Type B pancreatic cell (in vitro differentiated cells): Measurements from ENCODE around the gene HYDIN. TPM values are rescaled to one million over a fixed set of nuclear protein-coding genes. Genes with fewer than 3 reads are reported as not detected.

Source experiments
- DNase-seq: peaks from one replicate; pipeline ENCODE4 v3.0.0; 2021; ENCODE audit warnings: mixed read lengths; ENCODE audit not compliant: unreplicated experiment; ENCODE audit errors: extremely low spot score
- H3K27ac Mint-ChIP-seq: 2 replicates; pipeline ENCODE4 v1.8.0; 2021; ENCODE audit warnings: mild to moderate bottlenecking, mixed read lengths
- H3K27me3 Mint-ChIP-seq: 2 replicates; pipeline ENCODE4 v1.8.0; 2021; ENCODE audit warnings: mixed read lengths
- H3K36me3 Mint-ChIP-seq: 2 replicates; pipeline ENCODE4 v1.8.0; 2021; ENCODE audit warnings: mixed read lengths
- H3K4me1 Mint-ChIP-seq: one replicate; pipeline ENCODE4 v1.8.0; 2021; ENCODE audit warnings: mixed read lengths; ENCODE audit not compliant: unreplicated experiment
- H3K4me3 Mint-ChIP-seq: 2 replicates; pipeline ENCODE4 v1.8.0; 2021; ENCODE audit warnings: mild to moderate bottlenecking, mixed read lengths
- H3K9me3 Mint-ChIP-seq: 2 replicates; pipeline ENCODE4 v1.8.0; 2021; ENCODE audit warnings: mixed read lengths
- total RNA-seq: library from RNA; stranded (reverse); gene quantifications from 2 replicates; pipeline ENCODE4 v1.2.1, GENCODE V29; 2021; ENCODE audit warnings: low replicate concordance
- TF ChIP-seq, protein P1 (sequence below): fragments of 200-600 bp; sonication (generic); conservative IDR thresholded peaks from 2 replicates; pipeline ENCODE4 v1.5.0; 2021; ENCODE audit warnings: antibody characterized with exemption, mild to moderate bottlenecking

Gene HYDIN
- total RNA-seq, 1 donor from 2014 or later: 19.7 TPM

DNA sequence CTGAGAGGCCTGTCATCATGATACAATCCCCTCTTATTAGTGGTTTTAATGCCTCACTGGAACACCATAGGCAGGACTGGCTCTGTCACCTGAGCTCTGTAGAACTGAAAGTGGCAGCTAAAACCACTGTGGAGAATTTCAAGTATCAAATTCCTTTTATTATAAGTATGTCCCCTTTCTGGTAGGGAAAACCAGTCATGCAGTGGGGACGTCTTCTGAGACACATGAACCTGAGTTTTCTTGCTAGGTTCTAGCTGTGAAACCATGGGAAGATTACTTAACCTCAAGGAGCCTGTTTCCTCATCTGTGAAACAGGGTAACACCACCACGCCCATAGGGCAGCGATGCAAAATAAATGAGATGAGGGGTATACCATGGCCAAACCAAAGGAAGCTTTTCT lies 434.2 kb downstream of the HYDIN start:
- Mint-ChIP-seq H3K36me3 (no peaks in the 10 kb centered on the region), H3K9me3 (no peaks in the 10 kb centered on the region)
- TF ChIP-seq, protein P1, sequence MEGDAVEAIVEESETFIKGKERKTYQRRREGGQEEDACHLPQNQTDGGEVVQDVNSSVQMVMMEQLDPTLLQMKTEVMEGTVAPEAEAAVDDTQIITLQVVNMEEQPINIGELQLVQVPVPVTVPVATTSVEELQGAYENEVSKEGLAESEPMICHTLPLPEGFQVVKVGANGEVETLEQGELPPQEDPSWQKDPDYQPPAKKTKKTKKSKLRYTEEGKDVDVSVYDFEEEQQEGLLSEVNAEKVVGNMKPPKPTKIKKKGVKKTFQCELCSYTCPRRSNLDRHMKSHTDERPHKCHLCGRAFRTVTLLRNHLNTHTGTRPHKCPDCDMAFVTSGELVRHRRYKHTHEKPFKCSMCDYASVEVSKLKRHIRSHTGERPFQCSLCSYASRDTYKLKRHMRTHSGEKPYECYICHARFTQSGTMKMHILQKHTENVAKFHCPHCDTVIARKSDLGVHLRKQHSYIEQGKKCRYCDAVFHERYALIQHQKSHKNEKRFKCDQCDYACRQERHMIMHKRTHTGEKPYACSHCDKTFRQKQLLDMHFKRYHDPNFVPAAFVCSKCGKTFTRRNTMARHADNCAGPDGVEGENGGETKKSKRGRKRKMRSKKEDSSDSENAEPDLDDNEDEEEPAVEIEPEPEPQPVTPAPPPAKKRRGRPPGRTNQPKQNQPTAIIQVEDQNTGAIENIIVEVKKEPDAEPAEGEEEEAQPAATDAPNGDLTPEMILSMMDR: no peak

DNA sequence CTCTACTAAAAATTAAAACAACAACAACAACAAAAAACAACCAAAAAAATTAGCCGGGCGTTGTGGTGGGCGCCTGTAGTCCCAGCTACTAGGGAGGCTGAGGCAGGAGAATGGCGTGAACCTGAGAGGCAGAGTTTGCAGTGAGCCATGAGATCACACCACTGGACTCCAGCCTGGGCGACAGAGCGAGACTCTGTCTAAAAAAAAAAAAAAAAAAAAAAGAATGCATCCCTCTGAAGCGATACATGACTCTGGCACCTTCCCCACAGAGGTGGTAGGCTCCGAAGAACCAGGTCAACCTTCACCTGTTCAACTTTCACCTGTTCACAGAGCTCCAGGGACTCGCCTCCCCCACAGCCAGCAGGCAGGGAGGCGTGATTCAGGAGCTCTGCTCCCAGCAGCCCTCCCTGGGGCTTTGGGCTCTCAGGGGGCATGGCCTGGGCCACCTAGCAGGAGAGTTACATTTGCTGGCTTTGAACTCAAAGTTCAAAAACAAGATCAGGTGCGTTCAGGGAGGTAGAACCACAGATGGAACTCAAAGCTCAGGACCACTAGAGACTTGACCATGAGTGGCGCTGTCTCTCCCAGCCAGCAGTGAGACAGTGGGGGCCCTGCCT lies 435.1 kb downstream of the HYDIN start:
- TF ChIP-seq, protein P1: no peak
- H3K9me3 Mint-ChIP-seq: no peaks in the 10 kb centered on the region
- H3K36me3 Mint-ChIP-seq: no peaks in the 10 kb centered on the region
- peaks cover 31% of the 10 kb centered on the region for H3K4me1 Mint-ChIP-seq
- no peaks in the 10 kb centered on the region for H3K27me3 Mint-ChIP-seq
- no peak overlapping the region for H3K4me3 Mint-ChIP-seq
- no peak for DNase-seq
- no peak overlapping the region for H3K27ac Mint-ChIP-seq

More for the DNA sequence above, 434.2 kb downstream of the HYDIN start:
- no peak for DNase-seq
- Mint-ChIP-seq H3K4me3 (no peak overlapping the region), H3K27ac (no peak overlapping the region), H3K4me1 (peaks cover 24% of the 10 kb centered on the region), H3K27me3 (no peaks in the 10 kb centered on the region)

DNA sequence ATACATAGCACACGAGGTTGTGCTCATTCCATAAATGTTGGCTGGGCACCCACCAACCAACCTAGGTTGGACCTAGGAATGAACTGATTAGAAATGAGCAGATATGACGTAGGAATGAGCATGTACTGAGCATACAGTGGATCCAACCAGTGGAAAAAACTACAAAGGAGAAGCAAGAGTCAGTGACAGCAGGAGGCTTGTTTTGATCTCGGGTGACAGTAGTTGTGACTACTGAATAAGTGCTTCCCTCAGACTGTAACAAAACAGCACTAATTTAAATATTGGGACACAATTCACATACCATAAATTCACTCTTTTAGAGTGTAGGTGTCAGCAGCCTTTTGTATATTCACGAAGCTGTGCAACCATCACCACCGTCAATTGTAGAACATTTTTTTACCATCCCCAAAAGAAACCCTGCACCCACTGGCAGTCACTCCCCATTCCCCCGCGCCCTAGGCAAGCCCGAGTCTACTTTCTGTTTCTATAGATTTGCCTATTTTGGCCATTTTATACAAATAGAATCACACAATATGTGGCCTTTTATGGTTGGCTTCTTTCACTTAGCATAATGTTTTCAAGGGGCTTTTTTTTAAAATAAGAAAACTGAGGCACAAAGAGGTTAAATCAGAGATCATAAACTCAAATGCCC lies 436.5 kb downstream of the HYDIN start:
- H3K27me3 Mint-ChIP-seq: no peaks in the 10 kb centered on the region
- H3K9me3 Mint-ChIP-seq: no peaks in the 10 kb centered on the region
- TF ChIP-seq, protein P1: no peak
- no peak for DNase-seq
- H3K4me3 Mint-ChIP-seq: no peak overlapping the region
- peaks cover 29% of the 10 kb centered on the region for H3K4me1 Mint-ChIP-seq
- no peak overlapping the region for H3K27ac Mint-ChIP-seq
- no peaks in the 10 kb centered on the region for H3K36me3 Mint-ChIP-seq

DNA sequence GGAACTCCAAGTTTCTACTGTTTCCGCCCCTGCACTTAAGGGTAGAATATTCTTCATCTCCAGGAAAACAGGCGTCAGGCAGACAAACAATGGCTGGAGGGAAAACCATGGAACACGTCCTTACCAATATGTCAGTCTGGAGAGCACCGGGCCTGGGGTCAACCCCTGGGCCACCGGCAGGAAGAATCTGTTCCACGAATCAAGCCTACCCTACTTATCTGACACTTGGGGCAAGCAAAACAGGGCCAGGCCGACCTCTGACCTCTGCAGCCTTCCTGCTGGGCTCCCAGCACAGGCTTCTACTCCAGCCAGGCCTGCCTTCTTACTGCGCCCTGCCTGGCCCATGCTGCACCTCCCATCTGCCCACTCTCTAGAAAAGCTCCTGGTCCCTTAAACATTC lies 439.7 kb downstream of the HYDIN start:
- TF ChIP-seq, protein P1: no peak
- no peaks in the 10 kb centered on the region for H3K27me3 Mint-ChIP-seq

DNA sequence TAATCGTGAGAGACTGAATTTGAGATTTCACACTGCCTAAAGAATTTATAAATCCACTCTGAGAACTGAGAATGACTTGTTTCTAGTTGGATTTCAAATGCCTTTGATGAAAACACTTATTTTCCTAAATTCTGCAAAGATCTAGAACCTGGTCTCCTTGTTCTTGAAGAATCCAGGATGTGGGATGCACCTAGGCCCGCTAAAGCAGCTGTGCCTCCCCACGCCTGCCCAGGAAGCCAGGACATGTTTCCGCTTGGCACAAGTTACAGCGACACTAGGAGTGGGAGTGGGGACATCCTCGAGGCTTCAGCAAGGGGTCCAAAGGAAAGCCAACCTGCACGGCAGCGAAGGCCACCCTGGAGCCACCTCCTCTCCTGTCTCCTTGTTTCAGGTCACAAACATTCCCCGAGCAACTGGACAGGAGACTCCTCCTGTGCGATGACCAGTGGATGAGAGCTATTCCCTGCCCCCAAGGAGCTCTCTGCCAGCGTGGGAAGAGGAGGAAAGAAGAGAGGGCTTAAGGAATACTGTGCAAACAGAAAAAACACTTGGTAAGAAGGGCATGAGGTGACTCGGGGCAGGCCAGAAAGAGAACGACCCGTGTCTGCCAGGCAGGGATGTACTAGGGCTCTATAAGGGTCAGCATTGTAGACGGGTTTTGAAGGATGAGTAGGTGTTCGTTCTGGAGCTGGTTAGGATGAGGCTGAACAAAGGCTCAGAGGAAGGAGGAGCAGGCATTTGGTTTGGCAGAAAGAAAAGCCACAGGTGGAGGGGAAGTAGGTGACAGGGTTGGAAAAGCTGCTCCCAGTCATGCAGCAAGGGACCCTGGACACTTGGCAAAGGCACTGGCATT lies 440.7 kb downstream of the HYDIN start:
- Mint-ChIP-seq H3K9me3 (no peaks in the 10 kb centered on the region), H3K27ac (peak overlapping the region; percentile 37), H3K4me1 (peaks cover 43% of the 10 kb centered on the region), H3K4me3 (peak overlapping the region; percentile 62), H3K36me3 (no peaks in the 10 kb centered on the region), H3K27me3 (no peaks in the 10 kb centered on the region)
- TF ChIP-seq, protein P1: no peak
- no peak for DNase-seq

More for the DNA sequence above, 439.7 kb downstream of the HYDIN start:
- H3K27ac Mint-ChIP-seq: no peak overlapping the region
- H3K9me3 Mint-ChIP-seq: no peaks in the 10 kb centered on the region
- H3K4me3 Mint-ChIP-seq: no peak overlapping the region
- H3K4me1 Mint-ChIP-seq: peaks cover 43% of the 10 kb centered on the region
- H3K36me3 Mint-ChIP-seq: no peaks in the 10 kb centered on the region
- DNase-seq: no peak
